HCT116 (cell line): Measurements from ENCODE around the gene FBLL1.

Source experiments
- CEBPB ChIP-seq: IDR thresholded peaks from 2 replicates; pipeline ENCODE4 v1.6.1; 2012; ENCODE audit warnings: low read depth
- EZH2 ChIP-seq: fragments of 200-600 bp; sonication (generic); IDR thresholded peaks from 2 replicates; pipeline ENCODE4 v1.6.1; 2017; ENCODE audit warnings: antibody characterized with exemption, mixed run types
- FOSL1 ChIP-seq: IDR thresholded peaks from 2 replicates; pipeline ENCODE4 v1.6.1; 2012; ENCODE audit warnings: low read depth
- POLR2A ChIP-seq: IDR thresholded peaks from 2 replicates; pipeline ENCODE4 v1.7.0; 2011; ENCODE audit warnings: borderline replicate concordance; ENCODE audit not compliant: insufficient read depth, insufficient read length; ENCODE audit errors: extremely low read depth
- POLR2AphosphoS5 ChIP-seq: IDR thresholded peaks from 2 replicates; pipeline ENCODE4 v1.6.1; 2011; ENCODE audit warnings: mild to moderate bottlenecking, low read depth, low read length, moderate library complexity
- RAD21 ChIP-seq: IDR thresholded peaks from 2 replicates; pipeline ENCODE4 v1.6.1; 2012; ENCODE audit warnings: low read depth, mild to moderate bottlenecking
- SP1 ChIP-seq: IDR thresholded peaks from 2 replicates; pipeline ENCODE4 v1.6.1; 2012; ENCODE audit warnings: low read depth
- TCF7L2 ChIP-seq: IDR thresholded peaks from 2 replicates; pipeline ENCODE4 v1.7.0; 2011; ENCODE audit warnings: borderline replicate concordance, inconsistent platforms; ENCODE audit not compliant: insufficient read depth, insufficient read length; ENCODE audit errors: extremely low read depth
- ZNF274 ChIP-seq: fragments of 200-500 bp; sonication (Bioruptor generic); IDR thresholded peaks from 2 replicates; pipeline ENCODE4 v1.6.1; 2014; ENCODE audit warnings: mild to moderate bottlenecking, low read depth, low read length, inconsistent platforms
- TF ChIP-seq, protein P1 (sequence below), 3 experiments: fragments of 200-600 bp in 1 of 3; sonication (generic) in 1 of 3; IDR thresholded peaks in 2 of 3; conservative IDR thresholded peaks in 1 of 3; 2 replicates each; pipeline ENCODE4 v1.5.1; 2012 to 2017; ENCODE audit warnings: low read depth in 2 of 3, low read length in 2 of 3, antibody characterized with exemption in 1 of 3, borderline replicate concordance in 1 of 3, control low read depth in 1 of 3, mild to moderate bottlenecking in 1 of 3, mixed read lengths in 1 of 3, mixed run types in 1 of 3, moderate library complexity in 1 of 3; ENCODE audit not compliant: insufficient read depth in 1 of 3
- TF ChIP-seq, protein P2 (sequence below): IDR thresholded peaks from 2 replicates; pipeline ENCODE4 v1.6.1; 2011; ENCODE audit warnings: mild to moderate bottlenecking, low read length, moderate library complexity; ENCODE audit not compliant: insufficient replicate concordance; ENCODE audit errors: extremely low read depth
- TF ChIP-seq, protein P3 (sequence below): IDR thresholded peaks from 2 replicates; pipeline ENCODE4 v1.6.1; 2012; ENCODE audit warnings: low read depth

DNA sequence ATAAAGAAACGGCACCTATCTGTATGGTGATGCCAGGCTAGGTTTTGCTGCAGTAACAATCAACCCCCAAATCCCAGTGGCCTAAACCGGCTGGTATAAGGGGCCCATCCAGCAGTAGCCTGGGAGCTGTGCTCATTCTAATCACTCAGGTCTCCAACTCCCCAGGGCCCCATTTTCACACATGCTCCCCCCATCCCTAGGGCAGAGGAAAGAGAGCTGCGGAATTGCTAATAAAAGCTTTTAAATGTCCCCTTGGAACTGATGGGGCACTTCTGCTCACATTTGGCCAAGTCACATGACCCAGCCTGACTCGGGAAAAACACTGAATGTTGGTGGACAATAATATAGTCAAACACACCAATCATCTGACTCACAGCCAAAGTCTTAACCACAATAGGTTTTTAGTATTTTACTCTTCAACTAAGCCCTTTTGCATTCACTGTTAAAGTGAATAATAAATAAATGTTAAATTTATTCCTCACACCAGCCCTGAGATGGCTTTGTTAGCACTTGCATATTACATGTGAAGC, 1.6 kb downstream of the FBLL1 start:
- TF ChIP-seq CEBPB (no peak), EZH2 (no peak), TCF7L2 (no peak), POLR2A (no peak), POLR2AphosphoS5 (no peak), RAD21 (no peak), ZNF274 (no peak), SP1 (no peak), FOSL1 (no peak)
- TF ChIP-seq, protein P1, sequence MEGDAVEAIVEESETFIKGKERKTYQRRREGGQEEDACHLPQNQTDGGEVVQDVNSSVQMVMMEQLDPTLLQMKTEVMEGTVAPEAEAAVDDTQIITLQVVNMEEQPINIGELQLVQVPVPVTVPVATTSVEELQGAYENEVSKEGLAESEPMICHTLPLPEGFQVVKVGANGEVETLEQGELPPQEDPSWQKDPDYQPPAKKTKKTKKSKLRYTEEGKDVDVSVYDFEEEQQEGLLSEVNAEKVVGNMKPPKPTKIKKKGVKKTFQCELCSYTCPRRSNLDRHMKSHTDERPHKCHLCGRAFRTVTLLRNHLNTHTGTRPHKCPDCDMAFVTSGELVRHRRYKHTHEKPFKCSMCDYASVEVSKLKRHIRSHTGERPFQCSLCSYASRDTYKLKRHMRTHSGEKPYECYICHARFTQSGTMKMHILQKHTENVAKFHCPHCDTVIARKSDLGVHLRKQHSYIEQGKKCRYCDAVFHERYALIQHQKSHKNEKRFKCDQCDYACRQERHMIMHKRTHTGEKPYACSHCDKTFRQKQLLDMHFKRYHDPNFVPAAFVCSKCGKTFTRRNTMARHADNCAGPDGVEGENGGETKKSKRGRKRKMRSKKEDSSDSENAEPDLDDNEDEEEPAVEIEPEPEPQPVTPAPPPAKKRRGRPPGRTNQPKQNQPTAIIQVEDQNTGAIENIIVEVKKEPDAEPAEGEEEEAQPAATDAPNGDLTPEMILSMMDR (IDR thresholded peaks at IDR 0.05 in 2 of 3, conservative IDR thresholded peaks at IDR 0.05 in 1 of 3; ENCODE audit: borderline replicate concordance in 1 of 3, insufficient read depth in 1 of 3, low read depth in 2 of 3, low read length in 2 of 3): no peak
- TF ChIP-seq, protein P2, sequence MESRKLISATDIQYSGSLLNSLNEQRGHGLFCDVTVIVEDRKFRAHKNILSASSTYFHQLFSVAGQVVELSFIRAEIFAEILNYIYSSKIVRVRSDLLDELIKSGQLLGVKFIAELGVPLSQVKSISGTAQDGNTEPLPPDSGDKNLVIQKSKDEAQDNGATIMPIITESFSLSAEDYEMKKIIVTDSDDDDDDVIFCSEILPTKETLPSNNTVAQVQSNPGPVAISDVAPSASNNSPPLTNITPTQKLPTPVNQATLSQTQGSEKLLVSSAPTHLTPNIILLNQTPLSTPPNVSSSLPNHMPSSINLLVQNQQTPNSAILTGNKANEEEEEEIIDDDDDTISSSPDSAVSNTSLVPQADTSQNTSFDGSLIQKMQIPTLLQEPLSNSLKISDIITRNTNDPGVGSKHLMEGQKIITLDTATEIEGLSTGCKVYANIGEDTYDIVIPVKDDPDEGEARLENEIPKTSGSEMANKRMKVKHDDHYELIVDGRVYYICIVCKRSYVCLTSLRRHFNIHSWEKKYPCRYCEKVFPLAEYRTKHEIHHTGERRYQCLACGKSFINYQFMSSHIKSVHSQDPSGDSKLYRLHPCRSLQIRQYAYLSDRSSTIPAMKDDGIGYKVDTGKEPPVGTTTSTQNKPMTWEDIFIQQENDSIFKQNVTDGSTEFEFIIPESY: no peak
- TF ChIP-seq, protein P3, sequence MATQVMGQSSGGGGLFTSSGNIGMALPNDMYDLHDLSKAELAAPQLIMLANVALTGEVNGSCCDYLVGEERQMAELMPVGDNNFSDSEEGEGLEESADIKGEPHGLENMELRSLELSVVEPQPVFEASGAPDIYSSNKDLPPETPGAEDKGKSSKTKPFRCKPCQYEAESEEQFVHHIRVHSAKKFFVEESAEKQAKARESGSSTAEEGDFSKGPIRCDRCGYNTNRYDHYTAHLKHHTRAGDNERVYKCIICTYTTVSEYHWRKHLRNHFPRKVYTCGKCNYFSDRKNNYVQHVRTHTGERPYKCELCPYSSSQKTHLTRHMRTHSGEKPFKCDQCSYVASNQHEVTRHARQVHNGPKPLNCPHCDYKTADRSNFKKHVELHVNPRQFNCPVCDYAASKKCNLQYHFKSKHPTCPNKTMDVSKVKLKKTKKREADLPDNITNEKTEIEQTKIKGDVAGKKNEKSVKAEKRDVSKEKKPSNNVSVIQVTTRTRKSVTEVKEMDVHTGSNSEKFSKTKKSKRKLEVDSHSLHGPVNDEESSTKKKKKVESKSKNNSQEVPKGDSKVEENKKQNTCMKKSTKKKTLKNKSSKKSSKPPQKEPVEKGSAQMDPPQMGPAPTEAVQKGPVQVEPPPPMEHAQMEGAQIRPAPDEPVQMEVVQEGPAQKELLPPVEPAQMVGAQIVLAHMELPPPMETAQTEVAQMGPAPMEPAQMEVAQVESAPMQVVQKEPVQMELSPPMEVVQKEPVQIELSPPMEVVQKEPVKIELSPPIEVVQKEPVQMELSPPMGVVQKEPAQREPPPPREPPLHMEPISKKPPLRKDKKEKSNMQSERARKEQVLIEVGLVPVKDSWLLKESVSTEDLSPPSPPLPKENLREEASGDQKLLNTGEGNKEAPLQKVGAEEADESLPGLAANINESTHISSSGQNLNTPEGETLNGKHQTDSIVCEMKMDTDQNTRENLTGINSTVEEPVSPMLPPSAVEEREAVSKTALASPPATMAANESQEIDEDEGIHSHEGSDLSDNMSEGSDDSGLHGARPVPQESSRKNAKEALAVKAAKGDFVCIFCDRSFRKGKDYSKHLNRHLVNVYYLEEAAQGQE: no peak
